OCI-M2 (cell line): ENCODE measurements around the gene ADGRG2.
"Not testable (repeated sequence)": the region's sequence is repeated elsewhere in the genome, so short reads cannot be mapped to it uniquely, and the experiment has no call there.

Experiments
- DNase-seq: peaks from one replicate; lab custom pipeline; 2025; ENCODE audit not compliant: unreplicated experiment; lab: John Stamatoyannopoulos, UW

ADGRG2 gene

DNA sequence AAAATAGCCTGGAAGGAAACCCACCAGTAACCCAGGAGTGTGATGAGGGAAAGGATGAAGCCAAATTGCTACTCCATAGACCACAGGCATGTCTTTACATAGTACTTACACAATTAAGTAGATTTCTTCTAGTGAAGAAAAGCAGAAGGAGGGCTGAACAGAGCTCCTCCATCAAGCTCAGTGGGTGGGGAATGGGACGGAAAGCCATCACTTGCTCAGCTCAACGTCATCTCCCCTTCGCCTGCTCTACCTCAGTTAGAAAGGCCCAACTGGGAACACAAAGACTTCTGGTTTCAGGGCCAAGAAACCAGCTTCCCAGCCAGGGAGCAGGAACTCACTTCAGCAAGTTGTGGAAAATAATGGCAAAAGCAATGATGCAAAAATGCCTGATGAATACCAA lies 36.6 kb downstream of the ADGRG2 start:
- no peak for DNase-seq

DNA sequence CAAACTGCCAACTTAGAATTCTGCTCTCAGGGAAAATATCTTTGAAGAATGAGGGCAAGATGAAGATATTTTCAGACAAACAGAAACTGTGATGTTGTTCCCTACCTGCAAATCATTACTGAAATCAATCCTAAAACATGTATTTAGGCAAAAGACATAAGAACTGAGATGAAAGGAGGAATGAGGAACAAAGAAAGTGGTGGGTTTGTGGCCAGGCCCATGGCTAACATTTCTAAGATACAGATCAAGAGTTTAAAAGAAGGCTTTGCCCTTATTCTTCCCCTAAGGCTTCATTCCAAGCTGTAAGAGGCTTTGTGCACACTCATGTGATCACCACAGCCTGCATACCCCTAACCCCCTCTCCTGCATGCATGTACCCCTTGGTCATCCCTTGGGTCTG lies 46.5 kb downstream of the ADGRG2 start:
- DNase-seq: no peak

DNA sequence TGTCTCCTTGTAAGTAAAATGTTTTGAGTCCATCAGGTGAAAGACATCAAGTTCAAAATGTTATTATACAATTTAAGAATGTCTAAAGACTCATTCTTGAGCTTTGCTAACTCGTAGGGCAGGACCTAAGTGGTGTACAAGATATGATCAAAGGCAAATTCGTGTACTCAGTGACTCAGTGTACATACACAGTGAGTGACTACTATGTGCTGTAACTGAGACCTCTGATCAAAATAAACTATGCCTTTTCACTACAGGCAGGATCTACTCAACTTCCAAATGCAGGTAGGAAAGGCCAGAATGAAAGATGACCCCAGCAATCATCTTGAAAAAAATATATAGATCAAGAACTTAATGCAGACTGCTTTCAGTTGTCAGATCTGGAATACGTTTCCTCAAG lies 49.9 kb downstream of the ADGRG2 start:
- DNase-seq: no peak

DNA sequence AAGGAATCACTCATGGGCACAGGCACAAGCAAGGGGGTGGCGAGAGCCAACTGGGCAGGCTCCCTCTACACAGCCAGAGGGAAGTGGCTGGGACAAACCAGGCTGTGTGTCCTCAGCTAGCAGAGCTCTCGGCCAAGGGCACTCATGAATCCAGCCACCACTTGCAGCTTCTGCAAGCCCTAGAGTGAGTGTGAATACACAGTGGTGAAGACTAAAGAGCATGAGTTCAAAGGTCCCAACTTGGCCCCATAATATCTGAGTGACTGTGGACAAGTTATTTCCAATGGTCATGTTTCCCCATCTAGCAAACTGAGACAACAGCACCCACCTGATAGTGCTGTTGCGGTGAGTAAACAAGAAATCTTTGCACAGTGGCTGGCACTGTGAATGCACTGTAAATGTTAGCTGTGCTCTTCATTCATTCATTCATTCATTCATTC lies 51.7 kb downstream of the ADGRG2 start:
- no peak for DNase-seq

DNA sequence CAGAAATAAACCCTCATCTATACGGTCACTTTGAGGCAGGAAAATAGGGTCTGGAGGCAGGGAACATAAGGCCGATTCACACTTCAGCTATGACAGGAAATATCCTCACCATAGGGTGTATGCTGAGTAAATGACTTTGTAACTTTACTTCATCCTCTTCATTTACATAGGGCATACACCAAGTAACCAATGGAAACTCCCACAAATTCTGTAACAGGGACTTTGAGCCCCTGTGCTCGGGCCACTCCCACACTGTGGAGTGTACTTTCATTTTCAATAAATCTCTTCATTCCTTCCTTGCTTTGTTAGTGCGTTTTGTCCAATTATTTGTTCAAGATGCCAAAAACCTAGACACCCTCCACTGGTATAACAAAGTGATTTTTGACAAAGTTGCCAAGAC lies 55.3 kb downstream of the ADGRG2 start:
- not testable (repeated sequence) for DNase-seq

DNA sequence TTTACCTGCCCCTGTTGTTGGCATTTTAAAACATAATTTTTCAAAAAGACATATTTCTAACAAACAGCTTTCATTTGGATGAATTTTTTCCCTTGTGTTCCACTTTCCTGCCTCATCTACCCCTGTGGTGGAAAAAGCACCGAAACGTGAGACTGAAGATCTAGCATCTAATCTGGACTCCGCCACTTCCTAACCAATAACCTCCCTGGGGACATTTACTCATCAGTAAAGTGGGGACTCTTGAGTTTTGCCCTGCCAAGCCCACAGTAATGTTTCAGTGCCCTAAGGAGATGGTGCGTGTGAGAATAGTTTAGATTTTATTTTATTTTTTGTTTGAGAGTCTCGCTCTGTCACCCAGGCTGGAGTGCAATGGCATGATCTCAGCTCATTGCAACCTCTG lies 56.7 kb downstream of the ADGRG2 start:
- no peak for DNase-seq

DNA sequence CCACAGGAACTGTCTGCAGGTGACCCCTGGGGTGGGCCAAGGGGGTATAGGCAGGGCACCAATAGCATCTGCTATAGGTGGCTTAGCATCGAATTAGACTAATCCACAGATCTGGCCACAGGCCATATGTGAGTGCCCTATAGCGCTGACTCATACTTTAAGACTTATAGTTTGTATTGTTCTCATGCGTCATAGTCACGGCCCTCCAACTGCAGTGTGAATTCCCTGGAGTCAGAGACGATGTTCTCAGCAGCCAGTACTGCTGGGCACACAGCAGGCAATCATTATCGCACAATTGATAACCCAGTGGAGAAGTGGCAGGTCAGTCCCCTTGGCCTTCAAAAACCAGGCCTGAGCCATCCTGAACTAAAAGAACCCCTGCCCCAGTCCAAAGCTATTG lies 58.1 kb downstream of the ADGRG2 start:
- DNase-seq: no peak

DNA sequence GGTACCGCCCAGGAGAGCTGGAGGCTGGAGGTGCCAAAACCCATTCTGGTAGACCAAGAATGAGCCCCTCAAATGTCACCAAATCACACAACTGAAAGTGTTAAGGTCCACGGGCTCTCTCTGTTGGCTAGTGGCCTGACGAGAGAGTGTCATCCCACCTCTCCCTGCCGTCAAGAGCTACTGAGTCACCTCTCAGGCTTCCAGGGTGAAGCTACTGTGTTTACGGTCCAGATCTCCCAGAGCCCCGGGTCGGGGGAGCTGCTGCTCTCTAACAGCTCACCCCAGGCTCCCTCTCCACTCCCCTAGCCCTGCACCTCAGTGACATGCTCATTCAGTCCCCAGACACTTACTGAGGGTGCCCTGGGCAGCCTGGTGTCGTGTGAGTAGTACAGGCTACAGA lies 59.2 kb downstream of the ADGRG2 start:
- DNase-seq: no peak

DNA sequence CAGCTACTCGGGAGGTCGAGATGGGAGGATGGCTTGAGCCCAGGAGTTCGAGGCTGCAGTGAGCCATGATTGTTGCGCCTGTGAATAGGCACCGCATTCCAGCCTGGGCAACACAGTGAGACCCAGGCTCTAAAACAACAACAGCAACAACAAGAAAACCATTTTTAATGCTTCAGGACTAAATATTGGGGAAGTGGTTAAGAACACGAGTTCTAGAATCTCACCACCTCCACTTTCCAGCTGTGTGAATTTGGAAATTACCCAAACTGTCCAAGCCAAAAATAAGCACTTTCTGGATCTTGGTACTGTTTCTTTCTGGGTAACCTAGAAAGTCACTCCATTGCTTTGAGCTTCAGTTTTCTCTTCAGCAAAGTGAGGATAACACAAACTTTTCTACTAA lies 63.2 kb downstream of the ADGRG2 start:
- no peak for DNase-seq

DNA sequence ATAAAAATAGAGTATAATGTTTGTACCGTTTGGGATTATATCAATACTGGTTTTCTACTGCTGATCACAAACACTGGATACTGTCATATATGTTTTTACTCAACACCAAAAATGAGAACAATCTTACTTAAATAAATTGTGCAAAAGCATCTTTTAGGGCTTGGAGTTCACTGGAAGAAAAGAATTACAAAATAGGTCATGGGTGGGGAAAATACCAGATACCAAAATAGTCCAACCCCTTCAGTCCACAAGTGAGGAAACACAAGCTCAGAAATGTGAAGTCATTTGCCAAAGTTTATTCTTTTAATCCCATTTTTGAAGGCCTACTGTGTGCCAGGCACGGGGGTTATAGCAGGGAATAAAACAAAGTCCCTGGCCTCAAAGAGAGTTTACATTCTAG lies 64.4 kb downstream of the ADGRG2 start:
- DNase-seq: no peak

DNA sequence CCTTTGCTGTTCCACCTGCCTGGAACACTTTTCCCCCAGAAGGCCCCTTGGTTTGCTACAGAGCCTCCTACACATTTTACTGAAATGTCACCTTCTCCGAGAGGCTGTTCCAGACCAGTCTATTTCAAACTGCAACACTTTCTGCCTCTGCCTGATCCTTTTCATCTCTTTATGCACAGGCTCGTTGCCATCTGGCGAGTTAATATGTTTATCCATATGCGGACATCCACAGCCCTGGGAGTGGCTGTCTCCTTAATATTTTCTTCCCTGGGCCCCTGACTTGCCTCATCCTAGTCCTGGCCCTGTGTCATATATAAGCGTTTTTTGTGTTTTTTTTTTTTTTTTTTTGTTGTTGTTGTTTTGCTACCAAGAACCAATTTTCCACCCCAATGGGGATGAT lies 73.2 kb downstream of the ADGRG2 start:
- no peak for DNase-seq

DNA sequence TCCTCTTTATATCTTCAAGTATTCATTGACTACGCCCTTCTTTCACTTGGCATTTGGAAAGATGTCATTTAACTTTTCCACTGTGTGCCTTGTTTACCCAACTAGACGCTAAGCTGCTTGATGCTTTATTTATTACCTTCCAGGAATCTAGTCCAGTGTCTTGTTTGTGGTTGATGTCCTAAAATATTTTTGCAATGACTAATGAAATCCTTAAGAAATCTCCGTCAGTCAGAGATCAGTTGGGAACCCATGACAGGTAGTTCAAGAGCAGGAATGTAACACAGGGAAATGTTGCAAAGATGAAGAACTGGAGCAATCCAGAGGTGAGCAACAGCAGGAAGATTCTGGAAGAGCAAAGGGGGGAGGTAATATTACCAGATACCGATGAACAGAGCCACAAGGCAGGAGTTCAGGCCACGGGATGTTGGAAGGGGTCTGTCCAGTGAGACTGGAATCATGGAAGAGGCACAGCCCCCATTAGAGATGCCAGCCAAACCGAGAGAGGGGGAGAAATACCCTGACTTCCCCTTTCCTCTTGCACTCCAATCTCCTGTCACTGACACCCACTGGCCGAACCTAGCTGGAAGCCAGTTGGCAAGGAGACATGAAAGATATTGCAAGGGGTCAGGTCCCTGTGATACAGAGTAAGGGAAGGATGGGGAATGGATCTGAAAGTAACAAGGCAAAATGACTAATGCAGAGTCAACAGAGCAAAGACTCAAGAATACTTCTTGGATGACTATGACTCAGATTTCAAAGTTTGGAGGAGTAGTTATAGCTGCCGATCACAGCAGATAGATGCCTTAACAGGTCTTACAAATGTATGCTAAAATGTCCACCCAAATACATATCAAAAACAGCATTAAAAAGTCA lies 75.7 kb downstream of the ADGRG2 start:
- no peak for DNase-seq

DNA sequence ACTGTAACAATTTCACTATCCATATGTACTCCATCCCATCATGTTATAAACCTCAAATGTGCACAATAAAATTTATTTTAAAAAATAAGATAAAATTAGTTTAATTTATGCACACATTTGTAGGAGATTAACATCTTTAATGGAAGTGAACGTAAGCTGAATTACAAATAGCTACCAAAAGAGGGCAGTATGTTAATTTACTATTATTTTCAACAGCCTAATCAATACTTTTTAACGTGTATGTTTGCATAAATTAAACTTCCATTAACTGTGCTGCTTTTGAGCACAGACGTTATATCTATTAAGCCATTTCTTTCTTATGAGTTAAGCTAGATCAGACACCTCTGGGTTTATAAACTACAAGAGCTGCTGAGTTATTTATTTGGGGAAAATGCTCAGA lies 81.9 kb downstream of the ADGRG2 start:
- DNase-seq: no peak

DNA sequence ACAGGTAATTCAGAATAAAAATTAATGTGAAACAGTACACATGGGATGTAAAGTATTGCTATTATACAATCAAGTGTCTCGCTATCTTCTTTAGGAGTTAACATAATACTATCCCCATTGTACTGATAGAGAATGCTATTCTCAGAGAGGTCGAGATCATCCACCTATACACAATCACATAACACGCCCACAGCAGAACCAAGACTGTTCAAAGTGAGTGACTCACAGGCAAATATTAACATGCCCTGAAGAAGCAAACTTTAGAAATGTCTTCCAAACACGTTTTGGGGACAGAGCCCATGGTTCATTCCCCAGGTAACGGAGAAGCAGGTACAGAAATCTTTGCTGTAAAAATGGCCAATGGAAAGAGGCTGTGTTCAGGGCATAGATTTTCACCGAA lies 88.2 kb downstream of the ADGRG2 start:
- no peak for DNase-seq

DNA sequence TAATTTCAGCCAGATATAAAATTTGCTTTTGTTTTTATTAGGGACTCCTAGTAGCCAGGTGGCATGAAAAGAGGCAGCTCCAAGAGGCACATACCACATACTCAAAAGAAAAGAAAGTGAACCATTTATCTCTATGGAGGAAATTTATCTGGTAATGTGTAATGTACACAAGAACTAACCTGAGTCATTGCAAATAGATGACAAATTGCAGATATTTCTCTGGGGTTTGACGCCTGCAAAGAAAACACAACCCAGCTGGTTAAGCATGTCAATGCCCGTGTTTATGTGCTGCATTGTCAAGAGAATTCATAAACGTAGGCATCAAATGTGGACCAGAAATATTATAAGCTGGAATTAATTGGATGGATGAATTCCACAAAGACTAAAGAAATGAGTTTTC lies 91.5 kb downstream of the ADGRG2 start:
- no peak for DNase-seq

DNA sequence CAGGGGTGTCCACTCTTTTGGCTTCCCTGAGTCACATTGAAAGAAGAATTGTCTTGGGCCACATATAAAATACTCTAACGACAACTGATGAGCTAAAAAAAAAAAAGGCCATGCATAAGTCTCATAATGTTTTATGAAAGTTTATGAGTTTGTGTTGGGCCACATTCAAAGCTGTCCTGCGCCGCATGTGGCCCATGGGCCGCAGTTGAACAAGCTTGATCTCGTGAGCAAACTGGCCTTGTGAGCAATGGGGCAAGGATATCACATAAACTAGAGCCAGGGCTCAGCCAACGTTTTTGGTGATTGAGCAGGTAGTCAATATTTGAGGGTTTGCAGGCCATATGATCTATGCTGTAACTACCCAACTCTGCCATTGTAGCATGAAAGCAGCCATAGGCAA lies 93.7 kb downstream of the ADGRG2 start:
- DNase-seq: no peak

DNA sequence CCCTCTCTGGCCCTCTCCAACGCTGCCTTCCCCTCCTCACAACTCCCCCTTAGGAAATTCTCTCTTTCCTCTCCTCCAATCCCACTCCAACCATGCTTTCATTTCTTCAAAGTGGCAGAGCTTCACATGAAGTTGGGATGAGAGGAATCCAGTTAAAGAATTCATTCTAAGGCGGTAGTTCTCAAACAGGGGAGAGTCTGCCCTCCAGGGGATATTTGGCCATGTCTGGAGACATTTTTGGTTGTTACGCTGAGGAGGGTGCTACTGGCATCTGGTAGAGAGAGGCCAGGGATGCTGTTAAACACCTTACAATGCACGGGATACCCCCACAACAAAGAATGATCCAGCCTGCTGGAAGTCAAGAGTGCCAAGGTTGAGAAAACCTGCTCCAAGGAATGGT lies 97.9 kb downstream of the ADGRG2 start:
- no peak for DNase-seq

DNA sequence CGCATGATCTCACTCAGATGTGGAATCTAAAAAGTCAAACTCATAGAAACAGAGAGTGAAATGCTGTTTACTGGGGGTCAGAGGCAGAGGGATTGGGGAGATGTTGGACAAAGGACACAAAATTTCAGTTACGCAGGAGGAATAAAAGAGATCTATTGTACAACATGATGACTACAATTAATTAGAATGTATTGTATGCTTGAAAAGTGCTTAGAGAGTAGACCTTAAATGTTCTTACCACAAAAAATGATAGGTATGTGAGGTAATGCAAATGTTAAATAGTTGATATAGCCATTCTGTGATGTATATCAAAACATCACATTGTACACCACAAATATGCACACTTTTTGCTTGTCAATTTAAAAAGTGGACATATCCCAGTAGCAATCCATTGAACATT lies 102.3 kb downstream of the ADGRG2 start:
- DNase-seq: no peak

DNA sequence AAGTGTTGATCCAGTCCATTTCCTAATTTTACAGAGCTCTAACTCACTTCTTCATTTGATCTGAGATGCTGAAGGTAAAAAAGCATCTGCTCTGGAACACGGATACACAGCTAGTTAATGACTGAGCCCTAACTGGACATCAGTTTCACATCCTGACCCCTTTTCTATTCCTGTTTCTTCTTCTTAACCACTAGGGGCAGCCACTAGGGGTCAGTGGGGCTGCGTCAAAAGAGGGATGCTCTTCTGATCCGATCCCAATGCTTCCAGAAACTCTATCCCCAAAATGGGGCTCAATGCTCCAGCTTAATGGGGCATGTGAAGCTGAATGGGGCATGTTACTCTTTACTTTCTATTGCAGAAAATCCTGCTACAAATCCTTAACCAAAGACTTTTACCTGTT lies 105.0 kb downstream of the ADGRG2 start:
- DNase-seq: no peak

DNA sequence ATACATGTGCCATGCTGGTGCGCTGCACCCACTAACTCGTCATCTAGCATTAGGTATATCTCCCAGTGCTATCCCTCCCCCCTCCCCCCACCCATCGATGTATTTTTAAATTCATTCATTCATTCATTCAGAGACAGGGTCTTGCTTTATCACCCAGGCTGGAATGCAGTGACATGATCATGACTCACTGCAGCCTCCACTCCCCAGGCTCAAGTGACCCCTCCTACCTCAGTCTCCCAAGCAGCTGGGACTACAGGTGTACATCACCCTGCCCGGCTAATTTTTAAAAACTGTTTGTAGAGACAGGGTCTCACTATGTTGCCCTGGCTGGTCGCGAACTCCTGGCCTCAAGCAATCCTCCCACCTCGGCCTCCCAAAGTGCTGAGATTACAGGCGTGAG lies 105.7 kb downstream of the ADGRG2 start:
- DNase-seq: not testable (repeated sequence)

DNA sequence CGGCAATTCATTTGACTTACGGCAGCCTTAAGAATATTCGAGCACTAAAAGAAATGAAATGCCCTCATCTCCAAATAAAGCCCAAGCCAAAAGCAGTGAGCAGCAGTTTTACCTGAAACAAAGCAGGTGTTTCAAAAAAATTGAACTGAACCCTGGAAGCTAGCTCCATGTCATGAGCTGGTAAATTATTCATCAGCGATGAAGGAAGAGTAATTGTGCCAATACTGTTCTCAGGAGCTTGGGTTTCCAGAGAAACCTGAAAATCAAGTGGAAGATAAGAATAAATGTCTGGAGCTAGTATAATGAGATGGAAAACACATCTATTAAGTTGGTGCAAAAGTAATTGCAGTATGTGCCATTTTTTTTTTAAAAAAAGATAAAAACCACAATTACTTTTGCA lies 114.4 kb downstream of the ADGRG2 start:
- DNase-seq: no peak

DNA sequence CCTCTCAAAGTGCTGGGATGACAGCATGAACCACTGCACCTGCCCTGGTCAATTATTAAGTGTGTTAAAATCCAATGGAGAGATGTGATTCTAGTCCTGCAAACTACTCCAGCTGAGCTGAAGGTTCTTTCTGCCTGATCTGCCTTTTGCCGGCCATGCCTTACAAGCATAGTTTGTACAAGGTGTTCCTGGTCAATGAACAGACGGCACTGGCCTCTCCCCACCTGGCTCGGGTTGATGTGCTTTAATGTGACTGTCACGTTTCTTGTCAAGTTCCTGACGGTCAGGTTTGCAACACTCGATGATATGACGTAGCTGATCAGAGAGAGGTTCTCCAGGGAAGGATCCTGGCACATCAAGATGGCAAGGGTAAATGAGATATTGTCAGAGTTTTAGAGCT lies 115.3 kb downstream of the ADGRG2 start:
- no peak for DNase-seq

DNA sequence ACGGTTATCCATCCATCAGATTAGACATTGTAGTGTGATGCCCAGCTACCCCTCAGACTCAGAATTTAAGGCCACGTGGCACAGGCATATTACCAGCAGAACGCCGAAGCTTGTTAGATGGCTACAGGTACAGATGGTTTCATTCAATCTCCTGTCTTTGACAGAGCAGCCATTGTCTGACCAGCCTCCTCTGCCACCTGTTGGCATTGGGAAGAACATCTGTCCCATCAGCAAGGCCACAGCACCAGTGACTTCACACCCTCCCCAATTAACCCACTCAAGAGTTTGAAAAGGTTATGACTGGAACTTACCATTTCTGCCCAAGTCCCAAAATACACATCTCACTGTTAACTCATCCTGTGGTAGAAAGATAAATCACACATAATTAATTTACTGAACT lies 116.4 kb downstream of the ADGRG2 start:
- no peak for DNase-seq
